ENCODE measurements around the gene SRSF6.

GRCh38 chr20:43430265-43431133 lies 27.2 kb upstream of the SRSF6 start:
- TF ChIP-seq CTCF (IDR thresholded peaks at IDR 0.05; ENCODE audit: low read length) (no peak), EZH2 (IDR thresholded peaks at IDR 0.05; ENCODE audit: borderline replicate concordance, low read length) (no peak)
